ENCODE results near the gene TANK.
"Not testable (repeated sequence)": the region's sequence is repeated elsewhere in the genome, so short reads cannot be mapped to it uniquely, and the experiment has no call there.

The TANK gene

DNA sequence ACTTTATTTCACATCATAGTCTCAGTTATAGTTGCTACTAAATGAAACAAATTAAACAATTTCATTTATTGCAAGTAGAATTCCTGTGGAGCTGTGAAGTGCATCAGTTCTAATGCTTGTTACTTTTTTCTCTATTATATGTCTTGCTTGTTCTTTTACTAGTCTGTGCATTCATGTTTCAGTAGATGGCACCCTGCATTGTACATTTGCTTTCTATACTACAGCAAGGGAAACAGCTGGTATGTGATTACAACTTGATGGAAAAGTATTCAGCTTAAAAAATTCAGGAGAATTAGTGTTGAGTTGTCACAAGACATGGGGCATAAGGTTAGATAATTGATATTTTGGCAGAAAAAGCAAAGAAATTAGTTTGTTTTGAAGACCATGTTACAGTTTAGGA is 72.3 kb downstream of the TANK start:
- no peak for DNase-seq (ENCODE audit: low spot score)

DNA sequence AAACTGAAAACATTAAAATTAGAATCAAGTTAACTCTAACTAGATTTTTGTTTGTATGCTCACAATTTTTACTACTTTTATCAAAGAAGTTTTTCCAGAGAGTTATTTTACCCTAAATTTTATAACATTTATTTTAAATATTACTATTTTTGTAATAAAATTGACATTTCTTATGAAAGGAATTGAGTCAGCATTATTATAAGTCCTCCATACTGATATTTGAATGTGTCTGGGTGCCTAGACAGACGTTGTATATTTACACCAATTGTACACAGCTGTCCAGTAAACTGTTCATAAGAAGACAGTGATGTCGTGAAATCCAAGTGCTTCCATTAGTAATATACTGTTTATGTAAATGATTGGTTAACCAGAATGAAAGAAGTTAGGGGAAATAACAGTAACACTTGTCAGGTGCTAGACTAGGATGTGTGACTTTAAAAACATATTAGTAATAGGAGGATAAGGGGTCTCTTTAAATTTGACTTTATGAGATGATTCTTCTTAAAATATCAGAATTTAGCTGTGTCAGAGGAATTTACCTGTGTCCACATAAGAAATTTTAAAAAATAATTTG is 73.7 kb downstream of the TANK start:
- no peak for DNase-seq (ENCODE audit: low spot score)

GRCh38 chr2:161234627-161235026 is 74.4 kb downstream of the TANK start:
- no peak for DNase-seq (ENCODE audit: low spot score)

DNA sequence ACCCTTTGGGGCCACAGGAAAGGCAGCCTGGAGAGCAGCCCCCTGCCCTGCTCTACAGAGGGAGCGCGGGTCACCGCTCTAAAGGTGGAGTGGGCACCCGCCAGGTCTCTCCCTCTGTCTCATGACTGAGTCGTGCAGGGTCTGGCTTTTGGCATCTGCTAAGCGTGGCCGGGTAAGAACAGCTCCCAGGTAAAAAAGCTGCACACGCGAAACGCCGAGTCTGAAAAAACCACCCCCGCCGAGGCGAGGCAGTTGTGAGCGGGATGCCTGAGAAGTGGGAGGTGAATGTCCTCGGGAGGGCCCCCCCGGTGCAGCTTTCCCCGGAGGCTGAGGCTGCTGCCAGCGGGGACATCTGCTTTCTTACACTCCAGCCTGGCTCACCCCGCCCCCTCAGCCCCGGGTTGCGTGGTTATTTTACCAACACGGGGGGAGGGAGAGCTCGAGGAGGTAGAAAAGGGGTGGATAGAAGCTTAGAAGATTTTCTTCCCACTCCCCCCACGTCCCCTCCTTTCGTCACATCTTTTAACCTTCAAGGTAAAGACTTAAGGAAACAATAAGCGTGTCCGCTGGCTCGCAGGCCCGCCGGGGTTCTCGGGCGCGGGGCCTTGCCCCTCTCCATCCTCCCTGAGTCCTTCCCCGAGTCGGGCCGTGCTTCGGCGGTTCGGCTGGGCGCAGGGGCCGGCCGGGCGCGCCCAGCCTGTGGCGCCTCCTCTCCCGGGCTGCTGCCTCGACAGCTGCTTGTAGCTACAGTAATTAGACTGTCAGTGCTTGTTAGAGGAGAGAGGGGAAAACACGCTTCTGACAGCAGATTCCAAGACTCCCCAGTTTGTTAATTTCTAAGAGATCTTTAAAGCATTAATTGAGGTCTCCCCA is 77.4 kb downstream of the TANK start:
- DNase-seq (ENCODE audit: low spot score): peak; percentile 30

DNA sequence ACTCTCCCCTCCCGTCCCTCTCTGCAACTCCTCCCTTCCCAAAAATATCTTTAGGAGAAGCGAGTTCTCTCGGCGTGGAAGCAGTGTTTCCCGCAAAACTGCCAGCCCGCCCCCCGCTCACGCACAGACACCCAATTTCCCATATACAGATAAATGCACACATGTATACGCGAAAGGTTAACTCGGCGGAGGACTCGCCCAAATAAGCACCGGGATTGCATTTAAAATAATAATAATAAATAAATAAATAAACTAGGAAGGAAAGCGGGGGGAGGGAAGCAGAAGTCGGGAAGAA is 78.0 kb downstream of the TANK start:
- no peak for DNase-seq (ENCODE audit: low spot score)

DNA sequence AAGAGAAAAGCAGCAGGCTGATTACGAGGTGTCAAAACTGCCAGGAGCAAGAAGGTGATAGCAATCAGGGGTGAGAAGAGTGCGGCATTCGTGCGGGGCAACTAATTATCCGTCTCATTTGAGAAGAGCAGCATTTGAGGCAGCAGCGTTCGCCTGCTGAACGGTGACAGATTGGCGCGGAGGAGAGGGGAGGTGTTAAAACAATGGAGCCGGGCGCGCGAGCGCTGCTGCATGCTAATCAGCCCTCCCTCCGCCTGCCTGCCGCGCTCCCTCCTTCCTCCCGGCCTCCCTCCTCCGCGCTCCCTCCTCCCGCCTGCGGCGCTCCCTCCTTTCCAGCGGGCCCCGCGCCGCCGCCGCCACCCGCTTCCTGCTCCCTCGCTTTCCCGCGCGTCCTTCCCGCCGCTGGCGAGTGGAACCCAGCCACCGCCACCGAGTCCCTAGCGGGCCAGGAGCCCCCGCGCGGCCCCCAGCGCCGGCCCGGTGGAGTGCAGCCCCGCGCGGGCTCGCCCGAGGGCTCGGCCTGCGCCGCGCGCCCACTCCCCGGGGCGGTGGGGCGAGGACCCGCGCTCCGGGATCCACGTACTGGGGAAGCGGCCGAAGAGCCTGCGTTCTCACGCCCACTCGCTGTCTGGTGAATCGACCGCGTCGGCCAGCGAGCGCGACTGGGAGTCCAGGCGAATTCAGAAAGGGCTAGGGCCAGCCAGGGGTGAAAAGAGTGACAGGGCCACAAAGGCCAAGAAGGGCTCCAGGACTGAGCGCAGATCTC is 78.5 kb downstream of the TANK start:
- peak; percentile 27 for DNase-seq (ENCODE audit: low spot score)

DNA sequence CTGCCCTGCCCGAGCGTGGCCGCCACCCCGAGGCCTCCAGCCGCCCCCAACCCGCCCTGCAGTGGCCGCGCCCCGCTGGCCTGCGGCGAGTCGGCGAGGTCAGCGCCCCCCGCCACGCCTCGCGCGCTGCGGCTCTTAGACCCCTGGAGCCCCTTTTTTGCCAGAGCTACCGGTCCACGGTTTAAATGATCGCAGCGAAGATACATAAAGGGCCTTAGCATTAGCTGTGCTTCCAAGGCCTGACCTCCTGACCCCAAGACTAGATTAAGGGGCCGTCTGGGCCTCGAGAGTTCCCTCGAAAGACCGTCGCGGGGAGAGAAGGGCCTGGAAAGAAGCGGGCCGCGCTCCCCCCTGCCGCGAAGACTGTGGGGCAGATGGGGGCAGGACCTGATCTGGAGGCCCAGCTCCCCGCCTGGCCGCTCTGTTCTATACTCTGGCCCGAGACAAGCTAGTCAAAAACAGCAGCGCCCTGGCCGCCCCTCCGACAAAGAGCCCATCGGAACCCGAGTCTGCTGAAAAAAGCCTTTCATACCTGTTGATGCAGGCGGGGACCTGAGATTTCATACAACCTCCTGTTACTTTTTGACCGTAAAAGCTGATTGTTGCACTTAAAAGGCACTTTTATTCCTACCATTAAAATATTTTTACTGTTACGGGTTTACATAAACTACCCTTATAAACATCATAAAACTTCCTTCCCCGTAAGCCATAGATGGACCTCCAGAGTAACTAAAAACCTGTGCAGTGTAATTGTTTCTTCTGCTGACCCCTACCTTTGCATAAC is 79.3 kb downstream of the TANK start:
- no peak for DNase-seq (ENCODE audit: low spot score)

- no peak for DNase-seq (ENCODE audit: low spot score)
Observed at GRCh38 chr2:161241894-161242293, 81.7 kb downstream of the TANK start.

GRCh38 chr2:161243312-161243711 is 83.1 kb downstream of the TANK start:
- no peak for DNase-seq (ENCODE audit: low spot score)

DNA sequence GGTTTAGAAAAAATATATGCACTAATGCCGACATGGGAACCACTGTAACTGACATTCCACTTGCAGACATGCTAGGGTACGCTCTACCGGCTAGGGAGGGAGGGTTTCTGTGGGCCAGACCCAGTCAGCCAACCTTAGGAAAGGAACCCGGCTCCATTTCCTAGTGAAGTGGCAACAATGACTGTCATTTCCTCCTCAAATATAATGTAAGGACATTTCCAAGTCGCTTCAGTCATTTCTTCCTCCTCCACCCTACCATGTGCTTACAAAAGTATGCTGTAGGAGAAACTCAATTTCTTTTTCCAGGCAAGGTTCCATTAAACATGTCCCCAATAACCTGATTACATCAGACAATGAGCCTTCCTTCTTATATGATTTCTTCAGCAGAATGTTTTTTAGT is 83.7 kb downstream of the TANK start:
- no peak for DNase-seq (ENCODE audit: low spot score)

DNA sequence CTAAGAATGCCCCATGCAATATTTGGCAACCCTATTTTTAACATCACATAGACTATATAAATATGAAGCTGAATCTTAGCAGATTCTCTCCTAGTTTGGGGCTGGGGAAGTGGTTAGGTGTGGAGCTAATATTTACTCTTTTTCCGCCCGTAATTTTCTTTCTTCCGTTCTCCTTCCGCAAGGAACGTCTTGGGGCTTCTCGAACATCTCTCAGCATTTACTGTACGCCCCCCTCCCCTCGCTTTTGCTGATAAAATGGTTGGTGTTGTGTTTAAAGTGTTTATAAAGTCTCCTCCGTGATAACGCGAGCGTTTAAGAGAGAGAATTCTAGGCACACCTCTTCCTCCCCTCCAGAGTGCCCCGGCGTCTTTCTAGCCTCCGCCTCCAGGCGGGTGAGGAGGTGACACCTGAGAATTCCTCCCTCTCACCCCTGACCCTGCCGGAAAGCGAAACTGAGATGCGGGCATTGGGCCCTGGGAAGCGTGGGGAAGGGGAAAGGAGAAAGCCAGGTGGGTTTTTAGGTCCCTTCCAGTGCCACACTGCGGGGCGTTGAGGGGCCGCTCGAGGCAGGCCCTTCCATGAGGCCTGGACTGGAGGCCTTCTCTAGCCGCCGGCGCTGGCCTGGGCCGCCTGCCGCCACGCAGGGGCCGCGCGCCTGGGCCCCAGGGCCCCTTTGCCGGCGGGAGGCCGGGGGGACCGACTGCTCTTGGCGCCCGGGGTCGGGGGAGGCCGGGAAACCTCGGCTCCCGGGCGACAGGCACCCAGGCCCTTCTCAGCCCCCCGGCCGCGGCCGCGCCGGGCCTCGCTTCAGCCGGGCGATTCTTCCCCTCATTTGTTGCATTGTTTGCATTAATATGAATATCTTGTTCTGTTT is 84.4 kb downstream of the TANK start:
- not testable (repeated sequence) for DNase-seq (ENCODE audit: low spot score)

- DNase-seq (ENCODE audit: low spot score): no peak
Observed at GRCh38 chr2:161245261-161245553, 85.0 kb downstream of the TANK start.

DNA sequence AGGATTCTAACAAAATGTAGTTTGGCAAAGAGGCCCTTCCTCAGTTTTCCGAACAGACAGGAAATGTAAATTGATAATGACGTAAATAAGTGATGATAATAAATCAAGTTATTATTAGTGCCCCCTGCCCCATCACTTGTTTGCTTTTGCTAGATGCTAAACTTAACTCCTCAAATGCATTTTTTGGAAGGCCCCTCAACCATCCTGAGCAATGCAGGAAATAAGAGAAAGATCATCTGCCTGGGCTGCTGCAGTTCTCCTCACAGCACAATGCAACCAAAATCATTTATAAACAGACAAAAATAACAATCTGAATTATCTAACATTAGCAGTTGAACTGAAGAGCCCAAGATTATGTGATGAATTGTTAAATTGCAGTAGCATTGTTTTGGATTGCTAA is 85.4 kb downstream of the TANK start:
- no peak for DNase-seq (ENCODE audit: low spot score)

DNA sequence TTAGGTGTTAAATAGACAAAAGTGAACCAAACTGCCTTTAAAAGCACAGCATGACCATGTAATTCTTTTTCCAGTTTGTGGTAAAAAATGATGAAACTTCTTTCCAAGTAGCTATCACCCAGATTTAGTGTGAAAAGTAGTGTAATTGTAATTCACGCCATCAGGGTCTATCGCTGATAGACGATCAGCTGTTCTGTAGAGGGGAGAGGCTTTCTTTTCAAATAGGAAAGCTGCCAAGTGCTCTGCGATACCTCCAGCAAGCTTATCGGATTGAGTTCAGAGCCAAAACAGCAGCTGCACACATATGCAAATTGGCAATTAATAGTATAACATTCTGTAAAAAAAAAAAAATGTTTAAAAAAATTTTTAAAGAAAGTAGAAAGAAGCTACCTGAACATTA is 86.1 kb downstream of the TANK start:
- DNase-seq (ENCODE audit: low spot score): no peak

- peak; percentile 69 for DNase-seq (ENCODE audit: low spot score)
Observed at GRCh38 chr2:161250864-161251436, 90.7 kb downstream of the TANK start.

GRCh38 chr2:161257123-161257952 is 97.1 kb downstream of the TANK start:
- no peak for DNase-seq (ENCODE audit: low spot score)

GRCh38 chr2:161265874-161266273 is 105.6 kb downstream of the TANK start:
- DNase-seq (ENCODE audit: low spot score): no peak

GRCh38 chr2:161269111-161269510 is 108.9 kb downstream of the TANK start:
- no peak for DNase-seq (ENCODE audit: low spot score)

DNA sequence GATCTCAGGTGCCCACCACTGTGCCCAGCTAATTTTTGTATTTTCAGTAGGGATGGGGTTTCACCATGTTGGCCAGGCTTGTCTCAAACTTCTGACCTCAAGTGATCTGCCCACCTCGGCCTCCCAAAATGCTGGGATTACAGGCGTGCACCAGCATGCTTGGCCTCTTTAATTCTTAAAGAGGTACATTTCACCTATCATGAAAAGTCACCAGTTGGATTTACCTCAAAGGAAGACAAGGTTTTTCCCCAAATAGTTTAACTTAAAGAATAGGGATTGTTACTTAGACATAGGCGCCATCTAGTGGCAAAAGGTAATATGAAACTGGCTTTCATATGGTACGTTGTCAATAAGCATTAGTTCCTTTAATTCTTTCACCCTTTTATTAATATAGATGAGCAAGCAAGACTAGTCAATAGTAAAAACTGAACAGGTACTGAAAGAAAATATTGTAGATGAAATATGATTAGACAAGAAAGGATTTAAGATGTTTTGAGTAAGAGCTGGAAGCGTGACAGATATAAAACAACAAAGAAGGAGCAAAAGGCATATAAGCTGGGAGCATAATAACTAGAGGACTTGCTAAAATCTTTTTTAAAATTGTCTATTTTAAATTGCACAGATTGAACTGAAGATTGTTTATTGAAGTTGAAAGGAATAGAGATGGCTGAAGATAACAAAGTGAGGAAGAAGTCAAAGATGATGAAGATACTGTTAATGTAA is 113.0 kb downstream of the TANK start:
- DNase-seq (ENCODE audit: low spot score): peak; percentile 74
